Muscle of leg (tissue), 11 donors: ENCODE results near the gene NR5A2. TPM values are rescaled to one million over a fixed set of nuclear protein-coding genes. Genes with fewer than 3 reads are reported as not detected.

Source experiments
- DNase-seq: peaks from one replicate; pipeline ENCODE4 v3.0.0; 2013
- H3K27ac ChIP-seq: one replicate; pipeline ENCODE4 v1.5.1; 2013; ENCODE audit warnings: mild to moderate bottlenecking, low read length, control low read depth
- H3K27me3 ChIP-seq: one replicate; pipeline ENCODE4 v1.6.1; 2013; ENCODE audit warnings: low read length; ENCODE audit not compliant: control insufficient read depth, insufficient read depth
- H3K36me3 ChIP-seq: one replicate; pipeline ENCODE4 v1.6.1; 2013; ENCODE audit warnings: low read length; ENCODE audit not compliant: control insufficient read depth, insufficient read depth
- H3K4me1 ChIP-seq: one replicate; pipeline ENCODE4 v1.6.1; 2013; ENCODE audit warnings: low read length; ENCODE audit not compliant: control insufficient read depth, insufficient read depth
- H3K4me3 ChIP-seq: one replicate; pipeline ENCODE4 v1.5.1; 2013; ENCODE audit warnings: low read length, control low read depth
- H3K9me3 ChIP-seq: replicated peaks from 2 replicates; pipeline ENCODE4 v1.6.1; 2013; ENCODE audit warnings: low read depth, low read length; ENCODE audit not compliant: control insufficient read depth
- WGBS: methylation state at CpG from one replicate; pipeline ENCODE4 v1.1.5; 2013; ENCODE audit warnings: missing lambda C conversion rate; ENCODE audit not compliant: insufficient coverage; 5-methylcytosine and 5-hydroxymethylcytosine counted together
- polyA plus RNA-seq, 8 donors: library from polyadenylated mRNA; unstranded; fragments of 120-200 nt; gene quantifications; one replicate each; pipeline versions ENCODE4 v1.2.1 to v1.2.3, GENCODE V29; 2013; ENCODE audit warnings: inconsistent platforms in 1 of 8, low replicate concordance in 1 of 8; ENCODE audit not compliant: insufficient read length in 8 of 8, insufficient read depth in 1 of 8
- total RNA-seq: library from RNA; stranded (reverse); fragments of 120-200 nt; gene quantifications from one replicate; pipeline ENCODE4 v1.2.4, GENCODE V29; 2013

The NR5A2 gene
- total and polyA plus RNA-seq, 9 donors: 1.9 to 4.2 (median 3.0) TPM

DNA sequence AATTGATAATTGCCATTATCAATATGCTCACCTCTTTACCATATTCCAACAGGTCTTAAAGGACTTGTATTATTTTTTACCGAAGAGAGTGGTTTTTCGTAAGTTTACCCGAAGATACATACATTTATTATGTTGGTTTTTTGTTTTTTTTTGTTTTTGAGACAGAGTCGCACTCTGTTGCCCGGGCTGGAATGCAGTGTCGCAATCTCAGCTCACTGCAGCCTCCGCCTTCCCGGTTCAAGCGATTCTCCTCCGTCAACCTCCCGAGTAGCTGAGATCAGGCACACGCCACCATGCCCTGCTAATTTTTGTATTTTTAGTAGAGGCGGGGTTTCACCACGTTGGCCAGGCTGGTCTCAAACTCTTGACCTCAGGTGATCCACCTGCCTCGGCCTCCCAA lies 30.8 kb downstream of the NR5A2 start:
- H3K36me3 ChIP-seq: no peaks in the 10 kb centered on the region
- H3K4me3 ChIP-seq: no peak overlapping the region
- no peak for DNase-seq
- WGBS: 100% methylated on average over 9 of the region's 15 CpGs
- H3K27ac ChIP-seq: no peak overlapping the region
- no peaks in the 10 kb centered on the region for H3K9me3 ChIP-seq
- H3K27me3 ChIP-seq: peaks cover 2% of the 10 kb centered on the region
- H3K4me1 ChIP-seq: no peaks in the 10 kb centered on the region

GRCh38 chr1:200062143-200062542 lies 34.6 kb downstream of the NR5A2 start:
- H3K36me3 ChIP-seq: no peaks in the 10 kb centered on the region
- no peak overlapping the region for H3K27ac ChIP-seq
- H3K27me3 ChIP-seq: peaks cover 2% of the 10 kb centered on the region
- WGBS: no CpG with 5 or more reads among the region's 2 CpGs
- H3K4me3 ChIP-seq: no peak overlapping the region
- H3K4me1 ChIP-seq: no peaks in the 10 kb centered on the region
- no peaks in the 10 kb centered on the region for H3K9me3 ChIP-seq
- no peak for DNase-seq

- DNase-seq: peak; percentile 19
- no peak overlapping the region for H3K4me3 ChIP-seq
- peaks cover 3% of the 10 kb centered on the region for H3K4me1 ChIP-seq
- H3K27me3 ChIP-seq: peaks cover 6% of the 10 kb centered on the region
- H3K36me3 ChIP-seq: no peaks in the 10 kb centered on the region
- WGBS: 38% methylated on average over 1 of the region's 4 CpGs
- H3K27ac ChIP-seq: no peak overlapping the region
- H3K9me3 ChIP-seq: no peaks in the 10 kb centered on the region
Measured at GRCh38 chr1:200072636-200073285, 45.3 kb downstream of the NR5A2 start.

GRCh38 chr1:200073286-200073637 lies 45.8 kb downstream of the NR5A2 start:
- no peaks in the 10 kb centered on the region for H3K36me3 ChIP-seq
- no peak overlapping the region for H3K27ac ChIP-seq
- peaks cover 6% of the 10 kb centered on the region for H3K27me3 ChIP-seq
- WGBS: no CpG with 5 or more reads among the region's 1 CpG
- H3K9me3 ChIP-seq: no peaks in the 10 kb centered on the region
- no peak for DNase-seq
- no peak overlapping the region for H3K4me3 ChIP-seq
- H3K4me1 ChIP-seq: peaks cover 3% of the 10 kb centered on the region

DNA sequence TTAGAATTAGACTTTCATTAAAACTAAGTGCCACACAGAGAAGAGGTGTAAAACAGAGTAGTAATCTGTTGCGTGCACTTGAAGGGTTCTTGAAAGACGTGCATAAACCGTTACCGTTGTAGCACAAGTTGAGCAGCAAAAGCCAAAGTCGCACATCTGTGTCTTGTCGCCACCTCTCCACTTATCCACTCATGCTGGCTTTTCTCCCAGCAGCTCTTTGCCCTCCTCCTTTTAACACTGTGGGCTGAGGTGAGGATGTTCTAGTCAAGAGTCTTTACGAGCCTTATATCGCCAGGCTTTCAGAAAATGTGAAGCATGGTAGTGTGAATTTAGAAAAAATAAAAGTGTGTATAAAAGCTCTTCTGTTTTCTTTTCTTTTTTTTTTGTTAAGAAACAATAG lies 48.0 kb downstream of the NR5A2 start:
- no peaks in the 10 kb centered on the region for H3K36me3 ChIP-seq
- H3K4me3 ChIP-seq: no peak overlapping the region
- H3K4me1 ChIP-seq: peaks cover 10% of the 10 kb centered on the region
- peak; percentile 22 for DNase-seq
- peaks cover under 1% of the 10 kb centered on the region for H3K27me3 ChIP-seq
- WGBS: 60% methylated on average over 1 of the region's 8 CpGs
- no peaks in the 10 kb centered on the region for H3K9me3 ChIP-seq
- H3K27ac ChIP-seq: peak overlapping the region; percentile 74

- Histone ChIP-seq H3K4me3 (no peak overlapping the region), H3K36me3 (no peaks in the 10 kb centered on the region), H3K27me3 (no peaks in the 10 kb centered on the region), H3K27ac (peak overlapping the region; percentile 74), H3K9me3 (no peaks in the 10 kb centered on the region), H3K4me1 (peaks cover 12% of the 10 kb centered on the region)
- DNase-seq: peak; percentile 87
- 9% methylated on average over 4 of the region's 9 CpGs for WGBS
Measured at GRCh38 chr1:200075938-200076546, 48.5 kb downstream of the NR5A2 start.

DNA sequence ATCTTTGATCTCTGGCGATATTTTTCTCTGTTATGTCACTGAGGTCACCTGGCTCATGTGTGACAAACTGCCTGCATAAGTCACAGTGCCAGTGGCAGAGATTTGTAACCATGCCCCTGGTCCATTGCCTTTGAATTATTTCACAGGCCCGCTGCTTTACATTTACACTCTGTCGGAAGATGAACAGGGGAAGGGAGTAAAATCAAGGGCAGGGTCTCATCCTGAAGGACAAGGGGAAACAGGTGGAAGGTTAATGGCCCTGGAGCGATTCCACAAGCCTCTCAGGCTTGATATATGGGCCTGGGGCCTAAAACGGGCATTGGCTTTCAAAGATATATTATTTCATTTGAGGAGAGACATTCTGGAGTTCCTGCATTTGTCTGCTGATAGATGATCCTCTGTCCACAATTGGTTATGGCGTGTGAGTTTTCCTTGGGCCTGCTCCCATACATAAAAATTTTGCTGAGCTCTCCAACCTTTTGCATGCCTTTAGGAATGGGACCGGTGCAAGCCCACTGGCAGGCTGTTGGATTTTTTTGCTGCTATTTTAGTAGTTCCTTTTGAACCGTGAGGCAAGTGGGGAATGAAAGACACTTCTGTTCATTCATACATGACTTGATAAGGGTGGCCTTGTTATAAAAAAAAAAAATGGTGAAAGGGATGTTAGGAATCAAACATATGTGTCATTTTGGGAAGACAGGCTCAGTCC lies 51.9 kb downstream of the NR5A2 start:
- Histone ChIP-seq H3K27me3 (no peaks in the 10 kb centered on the region), H3K4me1 (peaks cover 14% of the 10 kb centered on the region), H3K9me3 (no peaks in the 10 kb centered on the region), H3K27ac (peak overlapping the region; percentile 35), H3K36me3 (no peaks in the 10 kb centered on the region), H3K4me3 (no peak overlapping the region)
- peak; percentile 39 for DNase-seq
- WGBS: 44% methylated on average over 4 of the region's 8 CpGs

DNA sequence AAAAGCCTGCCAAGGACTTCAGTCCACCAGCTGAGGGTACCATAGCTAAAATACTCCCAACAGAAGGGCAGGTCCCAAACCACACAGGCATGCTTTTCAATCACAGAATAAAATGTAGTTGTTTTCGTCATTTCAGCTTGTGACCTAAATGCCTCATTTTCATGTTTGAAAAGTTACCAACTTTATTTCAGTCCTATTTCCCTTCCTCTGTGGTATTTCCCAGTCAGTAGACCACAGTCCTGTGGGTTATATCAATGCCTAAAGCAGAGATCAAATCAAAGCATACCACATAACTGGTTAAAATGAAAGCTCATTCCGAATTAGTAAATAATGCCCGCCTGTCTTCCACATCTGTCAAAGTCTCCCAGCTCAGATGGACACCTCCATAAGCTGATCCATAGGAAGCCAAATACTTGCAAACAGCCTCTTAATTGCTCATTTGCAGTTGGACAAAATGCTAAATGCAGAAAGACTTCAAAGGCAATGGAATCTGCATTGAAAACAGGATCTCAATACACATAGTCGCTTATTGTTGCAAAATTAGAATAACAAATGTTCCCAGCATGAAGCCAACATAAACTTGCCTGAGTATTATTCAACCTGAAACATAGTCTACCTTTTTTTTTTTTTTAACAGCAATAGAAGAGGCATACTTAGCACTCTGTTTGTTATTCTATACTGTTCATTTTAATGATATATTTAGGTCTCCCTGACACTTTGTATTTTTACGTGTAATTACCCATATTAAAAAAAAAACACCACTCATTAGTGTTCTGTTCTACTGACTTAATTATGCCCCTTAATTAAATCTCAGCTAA lies 53.9 kb downstream of the NR5A2 start:
- no peaks in the 10 kb centered on the region for H3K27me3 ChIP-seq
- no peak overlapping the region for H3K27ac ChIP-seq
- no peaks in the 10 kb centered on the region for H3K9me3 ChIP-seq
- DNase-seq: peak; percentile 40
- WGBS: 17% methylated on average over 2 of the region's 5 CpGs
- H3K4me3 ChIP-seq: no peak overlapping the region
- peaks cover 11% of the 10 kb centered on the region for H3K4me1 ChIP-seq
- H3K36me3 ChIP-seq: no peaks in the 10 kb centered on the region

DNA sequence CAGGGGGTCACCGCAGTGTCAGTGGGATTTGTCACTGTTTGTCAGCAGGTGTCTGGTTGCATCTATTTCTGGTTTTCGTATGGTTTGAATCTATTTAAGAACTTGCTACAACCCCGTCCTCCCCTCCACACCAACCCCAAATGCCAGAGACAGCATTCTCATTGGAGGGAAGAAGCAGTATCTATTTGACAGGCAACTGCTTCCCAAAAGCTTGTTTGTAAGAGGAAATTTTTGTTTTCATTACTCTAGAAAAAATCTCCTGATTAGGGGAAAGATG lies 54.4 kb downstream of the NR5A2 start:
- H3K4me3 ChIP-seq: no peak overlapping the region
- no peaks in the 10 kb centered on the region for H3K27me3 ChIP-seq
- H3K4me1 ChIP-seq: peaks cover 11% of the 10 kb centered on the region
- H3K9me3 ChIP-seq: no peaks in the 10 kb centered on the region
- H3K27ac ChIP-seq: no peak overlapping the region
- H3K36me3 ChIP-seq: no peaks in the 10 kb centered on the region
- DNase-seq: no peak
- WGBS: no CpG with 5 or more reads among the region's 3 CpGs

- no CpG with 5 or more reads among the region's 2 CpGs for WGBS
- no peak overlapping the region for H3K27ac ChIP-seq
- no peaks in the 10 kb centered on the region for H3K27me3 ChIP-seq
- DNase-seq: no peak
- peaks cover 11% of the 10 kb centered on the region for H3K4me1 ChIP-seq
- H3K9me3 ChIP-seq: no peaks in the 10 kb centered on the region
- H3K36me3 ChIP-seq: no peaks in the 10 kb centered on the region
- no peak overlapping the region for H3K4me3 ChIP-seq
Measured at GRCh38 chr1:200082329-200082728, 54.8 kb downstream of the NR5A2 start.
